PC-3 (cell line): ENCODE results near the gene HIVEP3.

ENCODE experiments used
- EZH2 ChIP-seq: fragments of 300-600 bp; sonication (generic); IDR thresholded peaks from one replicate; pipeline ENCODE4 v1.6.1; 2017; ENCODE audit warnings: antibody characterized with exemption, mild to moderate bottlenecking, low read length; ENCODE audit not compliant: unreplicated experiment
- EZH2phosphoT487 ChIP-seq: fragments of 300-600 bp; sonication (generic); IDR thresholded peaks from 2 replicates; pipeline ENCODE4 v1.6.1; 2018; ENCODE audit warnings: mild to moderate bottlenecking, antibody characterized with exemption, low read length, borderline replicate concordance
- TF ChIP-seq, protein P1 (sequence below): fragments of 300-600 bp; sonication (generic); conservative IDR thresholded peaks from 2 replicates; pipeline ENCODE4 v1.5.1; 2017; ENCODE audit warnings: antibody characterized with exemption, low read depth, mild to moderate bottlenecking, low read length

DNA sequence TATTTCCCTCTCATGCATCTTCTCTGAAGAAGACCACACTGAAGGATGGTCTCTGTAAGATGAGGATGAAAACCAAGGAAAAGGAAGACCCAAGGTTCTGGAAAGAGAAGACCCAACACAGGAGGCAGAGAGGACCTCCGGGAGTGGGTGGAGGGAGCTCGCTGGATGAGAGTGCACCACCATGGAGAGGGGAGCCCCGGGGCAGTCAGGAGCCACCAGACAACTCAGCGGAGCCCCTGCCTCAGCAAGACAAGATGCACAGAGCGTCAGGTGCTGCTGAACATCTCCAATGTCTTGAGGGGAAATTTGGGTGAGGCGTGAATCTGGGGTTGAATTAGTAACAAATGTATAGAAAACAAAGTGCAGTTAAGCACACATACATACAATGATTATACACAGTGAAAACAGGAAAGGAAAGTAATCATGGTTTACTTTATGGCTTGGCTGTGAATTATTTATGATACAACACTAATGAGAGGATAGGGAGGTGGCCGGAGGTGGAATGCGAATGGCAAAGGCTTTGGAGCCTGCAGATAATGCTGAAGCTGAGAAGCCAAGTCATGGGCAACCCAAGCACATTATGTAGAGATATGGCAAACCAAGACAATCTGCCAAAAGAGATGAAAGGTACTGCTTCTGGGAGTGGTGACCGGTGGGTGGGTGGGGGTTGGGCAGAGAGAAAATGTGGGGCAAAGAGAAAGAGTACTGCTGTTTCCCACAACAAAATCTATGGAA, 353.8 kb downstream of the HIVEP3 start:
- TF ChIP-seq, protein P1, sequence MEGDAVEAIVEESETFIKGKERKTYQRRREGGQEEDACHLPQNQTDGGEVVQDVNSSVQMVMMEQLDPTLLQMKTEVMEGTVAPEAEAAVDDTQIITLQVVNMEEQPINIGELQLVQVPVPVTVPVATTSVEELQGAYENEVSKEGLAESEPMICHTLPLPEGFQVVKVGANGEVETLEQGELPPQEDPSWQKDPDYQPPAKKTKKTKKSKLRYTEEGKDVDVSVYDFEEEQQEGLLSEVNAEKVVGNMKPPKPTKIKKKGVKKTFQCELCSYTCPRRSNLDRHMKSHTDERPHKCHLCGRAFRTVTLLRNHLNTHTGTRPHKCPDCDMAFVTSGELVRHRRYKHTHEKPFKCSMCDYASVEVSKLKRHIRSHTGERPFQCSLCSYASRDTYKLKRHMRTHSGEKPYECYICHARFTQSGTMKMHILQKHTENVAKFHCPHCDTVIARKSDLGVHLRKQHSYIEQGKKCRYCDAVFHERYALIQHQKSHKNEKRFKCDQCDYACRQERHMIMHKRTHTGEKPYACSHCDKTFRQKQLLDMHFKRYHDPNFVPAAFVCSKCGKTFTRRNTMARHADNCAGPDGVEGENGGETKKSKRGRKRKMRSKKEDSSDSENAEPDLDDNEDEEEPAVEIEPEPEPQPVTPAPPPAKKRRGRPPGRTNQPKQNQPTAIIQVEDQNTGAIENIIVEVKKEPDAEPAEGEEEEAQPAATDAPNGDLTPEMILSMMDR: no peak
- TF ChIP-seq EZH2phosphoT487: no peak
- no peak for TF ChIP-seq EZH2
